Hepatocyte (in vitro differentiated cells): ENCODE data around the gene WDR73.

ENCODE experiments used
- EZH2phosphoT487 ChIP-seq: fragments of 200-600 bp; sonication (generic); IDR thresholded peaks from one replicate; pipeline ENCODE4 v1.6.1; 2018; ENCODE audit warnings: antibody characterized with exemption, mild to moderate bottlenecking, low read depth, moderate library complexity; ENCODE audit not compliant: unreplicated experiment, severe bottlenecking
- TF ChIP-seq, protein P1 (sequence below): fragments of 200-600 bp; sonication (generic); IDR thresholded peaks from 2 replicates; pipeline ENCODE4 v1.5.1; 2016; ENCODE audit warnings: antibody characterized with exemption, mild to moderate bottlenecking; ENCODE audit not compliant: poor library complexity

DNA sequence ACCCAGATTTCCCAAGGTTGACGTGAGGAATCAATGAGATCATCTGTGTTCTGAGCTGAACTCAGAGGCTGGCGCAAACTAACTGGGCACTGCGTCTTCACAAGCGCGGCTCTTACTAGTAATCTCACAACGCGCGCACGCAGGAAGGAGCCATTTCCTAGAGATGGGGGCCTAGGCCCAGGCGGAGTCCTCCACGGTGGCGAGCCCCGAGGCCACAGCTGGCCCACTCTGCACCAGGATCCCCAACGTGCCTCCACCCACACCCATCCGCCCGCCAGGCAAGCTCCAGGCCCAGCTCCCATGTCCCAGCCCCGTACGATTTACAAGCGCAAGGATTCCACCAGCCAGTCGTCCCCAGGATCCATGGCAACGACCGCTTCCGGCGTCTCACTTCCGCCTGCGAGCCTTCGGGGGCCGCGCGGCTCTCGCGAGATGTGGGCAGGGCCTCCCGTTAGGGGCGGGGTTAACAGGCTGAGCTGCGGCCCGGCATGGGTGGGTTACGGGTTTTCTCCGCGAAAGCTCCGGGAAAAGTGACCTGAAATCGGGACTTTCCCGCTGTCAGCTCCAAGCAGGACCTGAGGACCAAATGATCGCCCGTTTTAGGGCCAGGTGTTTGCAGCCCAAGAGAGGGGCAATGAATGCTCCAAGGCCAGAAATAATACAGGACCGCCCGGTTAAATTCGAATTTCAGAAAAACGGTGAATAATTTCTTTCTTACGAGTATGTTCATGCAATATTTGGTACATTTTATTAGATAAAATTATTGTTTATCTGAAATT is at the start of gene WDR73:
- TF ChIP-seq EZH2phosphoT487, result no peak
- TF ChIP-seq, protein P1, sequence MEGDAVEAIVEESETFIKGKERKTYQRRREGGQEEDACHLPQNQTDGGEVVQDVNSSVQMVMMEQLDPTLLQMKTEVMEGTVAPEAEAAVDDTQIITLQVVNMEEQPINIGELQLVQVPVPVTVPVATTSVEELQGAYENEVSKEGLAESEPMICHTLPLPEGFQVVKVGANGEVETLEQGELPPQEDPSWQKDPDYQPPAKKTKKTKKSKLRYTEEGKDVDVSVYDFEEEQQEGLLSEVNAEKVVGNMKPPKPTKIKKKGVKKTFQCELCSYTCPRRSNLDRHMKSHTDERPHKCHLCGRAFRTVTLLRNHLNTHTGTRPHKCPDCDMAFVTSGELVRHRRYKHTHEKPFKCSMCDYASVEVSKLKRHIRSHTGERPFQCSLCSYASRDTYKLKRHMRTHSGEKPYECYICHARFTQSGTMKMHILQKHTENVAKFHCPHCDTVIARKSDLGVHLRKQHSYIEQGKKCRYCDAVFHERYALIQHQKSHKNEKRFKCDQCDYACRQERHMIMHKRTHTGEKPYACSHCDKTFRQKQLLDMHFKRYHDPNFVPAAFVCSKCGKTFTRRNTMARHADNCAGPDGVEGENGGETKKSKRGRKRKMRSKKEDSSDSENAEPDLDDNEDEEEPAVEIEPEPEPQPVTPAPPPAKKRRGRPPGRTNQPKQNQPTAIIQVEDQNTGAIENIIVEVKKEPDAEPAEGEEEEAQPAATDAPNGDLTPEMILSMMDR, result no peak
